DMS53 treated with DMSO at 0.1 percent for 48 hours (cell line): Measurements from ENCODE around the gene CRYL1.

Source experiments
- DNase-seq: peaks from one replicate; lab custom pipeline; 2025; ENCODE audit not compliant: unreplicated experiment; lab: John Stamatoyannopoulos, UW

CRYL1 gene

GRCh38 chr13:20495087-20496023 lies 30.3 kb downstream of the CRYL1 start:
- peak; percentile 43 for DNase-seq

- no peak for DNase-seq
These were observed 31.0 kb downstream of the CRYL1 start for GRCh38 chr13:20494656-20495055.

GRCh38 chr13:20492641-20493040 lies 33.0 kb downstream of the CRYL1 start:
- peak; percentile 39 for DNase-seq

DNA sequence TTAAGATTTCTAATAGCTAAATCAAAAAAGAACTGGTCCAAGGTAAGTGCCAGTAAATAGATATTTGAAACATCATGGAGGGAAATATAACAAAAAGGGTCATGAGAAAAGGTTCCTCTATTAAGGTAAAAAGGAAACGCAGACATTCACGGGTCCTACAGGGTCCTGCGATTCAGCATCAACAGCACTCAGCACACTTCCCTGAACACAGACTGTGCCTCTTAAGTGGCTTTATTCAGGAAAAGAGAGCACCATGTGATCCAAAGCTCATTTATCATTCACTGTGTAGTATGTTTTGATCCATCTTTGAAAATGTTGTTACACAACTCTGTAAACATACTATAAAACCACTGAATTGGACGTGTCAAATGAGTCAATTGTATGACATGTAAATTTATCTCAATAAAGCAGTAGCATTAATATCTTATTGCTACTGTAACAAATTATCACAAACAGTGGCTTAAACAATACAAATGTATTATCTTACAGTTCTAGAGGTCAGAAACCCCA lies 33.7 kb downstream of the CRYL1 start:
- no peak for DNase-seq

DNA sequence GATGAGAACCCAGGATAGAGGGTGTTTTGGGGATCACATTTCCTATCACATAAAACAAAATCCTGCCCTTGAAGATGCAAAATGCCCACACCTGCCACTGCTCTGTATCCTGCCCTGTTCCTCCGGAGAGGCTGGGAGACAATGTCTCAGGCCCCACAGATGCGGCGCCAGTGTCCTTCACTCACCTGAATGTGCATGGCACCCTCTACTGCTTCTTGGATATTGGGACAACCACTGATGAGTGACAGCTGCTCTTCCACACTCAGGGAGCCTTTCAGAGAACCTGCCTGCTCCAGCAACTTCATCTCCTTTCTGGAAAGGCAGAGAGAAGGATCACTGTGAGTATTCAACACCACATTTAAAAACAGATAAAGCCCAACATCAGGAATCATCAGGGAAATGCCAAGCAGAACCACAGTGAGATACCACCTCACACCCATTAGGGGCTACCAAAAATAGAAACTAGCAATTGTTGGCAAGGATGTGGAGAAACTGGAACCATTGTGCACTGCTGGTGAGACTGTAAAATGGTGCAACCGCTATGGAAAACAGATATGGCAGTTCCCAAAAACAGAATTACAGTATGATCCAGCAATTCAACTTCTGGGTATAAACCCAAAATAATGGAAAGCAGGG lies 36.4 kb downstream of the CRYL1 start:
- DNase-seq, result no peak

- DNase-seq, result no peak
These were observed 37.7 kb downstream of the CRYL1 start for GRCh38 chr13:20487927-20488326.

GRCh38 chr13:20482787-20483186 lies 42.9 kb downstream of the CRYL1 start:
- no peak for DNase-seq

GRCh38 chr13:20482275-20482761 lies 43.3 kb downstream of the CRYL1 start:
- DNase-seq, result no peak

DNA sequence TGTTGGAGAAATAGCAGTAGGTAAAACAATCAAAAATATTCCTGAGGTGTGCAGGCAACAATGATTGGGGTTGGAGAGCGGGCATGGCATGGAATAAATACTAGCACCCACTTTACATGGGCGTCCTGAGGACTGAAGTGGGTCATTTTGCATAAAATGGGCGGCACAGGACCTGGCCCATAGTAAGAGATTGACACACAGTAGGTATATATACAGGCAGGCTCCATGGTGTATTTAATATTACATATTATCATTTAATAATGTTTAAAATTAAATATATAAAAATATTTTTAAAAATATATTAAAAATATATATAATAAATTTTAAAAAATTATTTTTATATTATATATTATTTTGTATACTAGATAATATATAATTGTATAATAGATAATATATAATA lies 48.3 kb downstream of the CRYL1 start:
- DNase-seq, result no peak

DNA sequence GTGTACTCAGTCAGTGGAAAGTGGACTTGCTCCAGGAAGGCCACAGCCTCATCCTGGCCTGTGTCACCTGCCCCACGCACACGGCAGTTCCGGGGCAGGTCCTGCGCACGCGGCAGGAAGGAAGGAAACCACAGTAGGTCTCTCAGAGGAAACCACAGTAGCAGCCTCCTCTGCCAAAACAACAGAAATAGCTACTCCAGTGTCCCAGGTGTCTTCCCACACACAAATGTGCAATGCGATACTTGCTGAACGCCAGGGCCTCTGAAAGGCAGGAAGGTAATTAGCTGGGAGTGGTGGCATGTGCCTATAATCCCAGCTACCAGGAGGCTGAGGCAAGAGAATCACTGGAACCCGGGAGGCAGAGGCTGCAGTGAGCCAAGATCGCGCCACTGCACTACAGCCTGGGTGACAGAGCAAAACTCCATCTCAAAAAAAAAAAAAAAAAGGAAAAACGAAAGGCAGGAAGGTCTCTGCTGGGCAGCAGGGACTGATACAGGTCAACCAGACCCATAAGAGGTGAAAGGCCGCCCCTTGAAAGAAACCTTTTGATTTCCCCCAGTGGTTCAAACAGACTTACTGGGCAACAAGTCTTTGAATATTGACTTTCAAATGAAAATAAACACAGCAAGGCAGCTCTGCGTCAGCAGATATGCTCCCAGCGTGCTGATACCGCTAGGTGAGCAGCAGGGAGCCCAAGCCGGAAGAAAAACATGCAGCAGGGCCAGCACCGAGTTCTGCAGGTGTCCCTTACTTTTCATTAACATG lies 49.5 kb downstream of the CRYL1 start:
- no peak for DNase-seq

DNA sequence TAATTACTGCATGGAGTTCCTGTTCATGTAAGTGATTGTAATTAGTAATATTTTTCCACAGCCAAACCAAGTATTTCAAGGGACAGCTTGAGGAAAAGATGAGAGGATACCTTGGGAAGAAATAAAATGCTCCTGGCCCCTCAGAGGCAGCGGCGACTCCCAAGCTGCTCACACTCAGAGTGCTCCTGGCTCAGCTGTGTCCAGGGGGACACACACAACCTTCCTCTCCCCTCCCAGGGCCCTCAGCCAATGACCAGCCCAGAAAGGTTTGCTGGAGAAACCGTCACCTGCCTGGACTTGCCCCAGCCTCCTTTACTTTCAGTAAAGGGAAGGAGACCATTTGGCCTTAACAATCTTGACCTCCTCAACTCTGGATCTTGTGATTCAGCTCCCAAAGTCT lies 51.1 kb downstream of the CRYL1 start:
- DNase-seq, result no peak

DNA sequence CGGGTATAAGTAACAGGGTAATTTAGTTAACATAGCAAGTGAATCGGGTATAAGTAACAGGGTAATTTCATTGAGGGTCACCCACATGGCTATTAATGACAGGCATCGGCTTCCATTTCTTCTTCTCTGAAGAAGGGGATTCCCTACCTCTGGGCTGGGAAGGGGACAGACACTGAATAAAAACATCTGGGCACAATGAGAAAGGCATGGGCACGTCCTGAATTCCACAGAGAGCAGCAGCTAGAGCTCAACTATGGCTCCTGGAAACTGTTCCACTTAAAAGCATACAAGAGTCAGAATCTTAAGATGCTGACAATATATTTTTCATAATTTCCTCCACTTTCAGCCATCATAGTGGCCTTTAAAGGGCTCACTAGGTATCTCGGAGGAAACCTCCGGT lies 51.8 kb downstream of the CRYL1 start:
- no peak for DNase-seq

GRCh38 chr13:20473139-20473538 lies 52.5 kb downstream of the CRYL1 start:
- no peak for DNase-seq

DNA sequence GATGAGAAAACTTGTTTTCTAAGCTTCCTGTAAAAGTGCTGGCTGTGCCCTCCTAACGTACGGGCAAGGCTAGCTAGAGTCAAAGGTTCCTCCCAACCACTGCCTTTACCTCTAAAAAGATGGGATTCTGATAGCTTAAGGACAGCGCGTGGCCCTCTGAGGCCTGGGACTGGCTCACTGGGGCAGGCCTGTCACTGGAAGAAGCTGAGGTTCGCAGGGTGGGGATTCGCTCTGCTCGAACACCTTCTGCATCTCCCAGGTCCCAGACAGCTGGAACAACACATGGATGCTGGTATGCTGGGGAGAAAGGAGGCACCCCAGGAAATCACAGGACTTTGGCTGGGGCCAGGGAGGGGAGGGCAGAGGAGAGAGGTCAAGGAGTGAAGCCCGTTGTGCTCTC lies 53.1 kb downstream of the CRYL1 start:
- no peak for DNase-seq

- DNase-seq, result no peak
These were observed 55.5 kb downstream of the CRYL1 start for GRCh38 chr13:20470136-20470535.

GRCh38 chr13:20466371-20466770 lies 59.3 kb downstream of the CRYL1 start:
- DNase-seq, result no peak

- DNase-seq, result no peak
These were observed 60.3 kb downstream of the CRYL1 start for GRCh38 chr13:20465218-20465879.

GRCh38 chr13:20462921-20463320 lies 62.7 kb downstream of the CRYL1 start:
- DNase-seq, result no peak

GRCh38 chr13:20462533-20462915 lies 63.1 kb downstream of the CRYL1 start:
- no peak for DNase-seq

DNA sequence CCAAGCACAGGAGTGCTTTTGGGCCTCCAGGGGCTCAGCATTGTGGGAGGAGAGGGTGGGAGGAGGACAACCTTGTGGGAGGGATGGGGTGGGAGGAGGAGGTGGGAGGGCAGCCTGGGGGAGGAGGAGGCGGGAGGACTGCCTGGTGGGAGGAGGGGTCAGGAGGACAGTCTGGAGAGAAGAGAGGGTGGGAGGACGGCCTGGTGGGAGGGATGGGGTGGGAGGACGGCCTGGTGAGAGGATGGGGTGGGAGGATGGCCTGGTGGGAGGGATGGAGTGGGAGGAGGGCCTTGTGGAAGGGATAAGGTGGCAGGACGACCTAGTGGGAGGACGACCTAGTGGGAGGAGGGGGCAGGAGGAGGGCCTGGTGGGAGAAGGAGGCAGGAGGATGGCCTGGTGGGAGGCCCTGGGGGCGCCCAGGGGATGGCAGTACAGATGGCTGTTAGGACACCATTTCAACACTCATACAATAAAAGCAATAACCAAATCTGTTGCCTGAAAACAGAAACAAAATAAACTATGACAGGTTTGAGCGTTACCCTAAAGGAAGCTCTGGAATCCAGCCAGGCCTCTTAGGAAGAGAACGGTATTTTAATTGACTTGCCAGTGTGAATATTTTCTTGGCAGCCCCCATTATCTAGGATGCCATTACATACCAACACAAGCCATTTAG lies 63.7 kb downstream of the CRYL1 start:
- no peak for DNase-seq
